ENCODE data around the gene DLG2. TPM values are rescaled to one million over a fixed set of nuclear protein-coding genes. Genes with fewer than 3 reads are reported as not detected.

DLG2 gene
- total RNA-seq, 2 experiments from 2014 or later, result 6.9 to 8.2 TPM

GRCh38 chr11:83511646-83512045 is 2115.5 kb downstream of the DLG2 start:
- DNase-seq (ENCODE audit: low spot score), result no peak
- Histone ChIP-seq H4K20me1 (ENCODE audit: insufficient read depth, low read length) (no peaks in the 10 kb centered on the region), H2AFZ (ENCODE audit: low read length) (no peak overlapping the region), H3K4me3 (ENCODE audit: low read depth, low read length, poor library complexity, severe bottlenecking) (no peak overlapping the region), H3K36me3 (ENCODE audit: insufficient read depth, low read length) (no peaks in the 10 kb centered on the region), H3K9me2 (ENCODE audit: insufficient read depth, low read length) (no peaks in the 10 kb centered on the region), H3K9me3 (ENCODE audit: low read length) (no peaks in the 10 kb centered on the region), H3K79me2 (ENCODE audit: insufficient read depth, low read depth, low read length) (no peaks in the 10 kb centered on the region), H3K4me2 (ENCODE audit: low read length) (no peak overlapping the region), H3K27ac (ENCODE audit: low read depth, low read length, poor library complexity, severe bottlenecking) (no peak overlapping the region), H3K4me1 (ENCODE audit: insufficient read depth, low read length, poor library complexity, severe bottlenecking) (no peaks in the 10 kb centered on the region)
- no peak for TF ChIP-seq CTCF (conservative IDR thresholded peaks at IDR 0.05; ENCODE audit: low read length)
- TF ChIP-seq EZH2phosphoT487 (IDR thresholded peaks at IDR 0.05; ENCODE audit: borderline replicate concordance, low read depth, low read length), result no peak
- ChIA-PET CTCF (ENCODE audit: unreplicated experiment) (no interaction called here), POLR2A (interaction anchor here (0.7 kb wide), 2 partner anchors 130 to 250 kb away, joined by 3 to 6 read pairs; no protein-coding TSS in a partner anchor)
- intact Hi-C loops (cut with micrococcal nuclease; ENCODE audit: unreplicated experiment), result no loop called here
- BruUV-seq (replicated peaks), result no TSS peak

GRCh38 chr11:83510530-83511460 is 2116.3 kb downstream of the DLG2 start:
- intact Hi-C loops (cut with micrococcal nuclease; ENCODE audit: unreplicated experiment), result no loop called here
- Histone ChIP-seq H2AFZ (ENCODE audit: low read length) (no peak overlapping the region), H3K9me3 (ENCODE audit: low read length) (no peaks in the 10 kb centered on the region), H3K79me2 (ENCODE audit: insufficient read depth, low read depth, low read length) (no peaks in the 10 kb centered on the region), H3K36me3 (ENCODE audit: insufficient read depth, low read length) (no peaks in the 10 kb centered on the region), H3K9me2 (ENCODE audit: insufficient read depth, low read length) (no peaks in the 10 kb centered on the region), H3K4me3 (ENCODE audit: low read depth, low read length, poor library complexity, severe bottlenecking) (no peak overlapping the region), H3K27ac (ENCODE audit: low read depth, low read length, poor library complexity, severe bottlenecking) (no peak overlapping the region), H3K4me1 (ENCODE audit: insufficient read depth, low read length, poor library complexity, severe bottlenecking) (no peaks in the 10 kb centered on the region), H4K20me1 (ENCODE audit: insufficient read depth, low read length) (no peaks in the 10 kb centered on the region), H3K4me2 (ENCODE audit: low read length) (no peak overlapping the region)
- no TSS peak for BruUV-seq (replicated peaks)
- ChIA-PET CTCF (ENCODE audit: unreplicated experiment) (no interaction called here), POLR2A (interaction anchor here (0.6 to 1.0 kb wide), 2 partner anchors 16 to 457 kb away, joined by 3 to 4 read pairs; no protein-coding TSS in a partner anchor)
- TF ChIP-seq EZH2phosphoT487 (IDR thresholded peaks at IDR 0.05; ENCODE audit: borderline replicate concordance, low read depth, low read length), result no peak
- TF ChIP-seq CTCF (conservative IDR thresholded peaks at IDR 0.05; ENCODE audit: low read length), result no peak
- no peak for DNase-seq (ENCODE audit: low spot score)

GRCh38 chr11:83508804-83509203 is 2118.3 kb downstream of the DLG2 start:
- H3K4me1 ChIP-seq (ENCODE audit: insufficient read depth, low read length, poor library complexity, severe bottlenecking), result no peaks in the 10 kb centered on the region
- no peak overlapping the region for H3K27ac ChIP-seq (ENCODE audit: low read depth, low read length, poor library complexity, severe bottlenecking)
- H3K36me3 ChIP-seq (ENCODE audit: insufficient read depth, low read length), result no peaks in the 10 kb centered on the region
- H3K79me2 ChIP-seq (ENCODE audit: insufficient read depth, low read depth, low read length), result no peaks in the 10 kb centered on the region
- POLR2A ChIA-PET, result interaction anchor here (0.6 to 1.3 kb wide), 5 partner anchors 11 to 1727 kb away, joined by 3 read pairs; no protein-coding TSS in a partner anchor
- H4K20me1 ChIP-seq (ENCODE audit: insufficient read depth, low read length), result no peaks in the 10 kb centered on the region
- TF ChIP-seq CTCF (conservative IDR thresholded peaks at IDR 0.05; ENCODE audit: low read length), result no peak
- TF ChIP-seq EZH2phosphoT487 (IDR thresholded peaks at IDR 0.05; ENCODE audit: borderline replicate concordance, low read depth, low read length), result no peak
- no peak overlapping the region for H2AFZ ChIP-seq (ENCODE audit: low read length)
- H3K9me3 ChIP-seq (ENCODE audit: low read length), result no peaks in the 10 kb centered on the region
- no peaks in the 10 kb centered on the region for H3K9me2 ChIP-seq (ENCODE audit: insufficient read depth, low read length)
- CTCF ChIA-PET (ENCODE audit: unreplicated experiment), result no interaction called here
- no peak for DNase-seq (ENCODE audit: low spot score)
- BruUV-seq (replicated peaks), result no TSS peak
- H3K4me2 ChIP-seq (ENCODE audit: low read length), result no peak overlapping the region
- H3K4me3 ChIP-seq (ENCODE audit: low read depth, low read length, poor library complexity, severe bottlenecking), result no peak overlapping the region
- intact Hi-C loops (cut with micrococcal nuclease; ENCODE audit: unreplicated experiment), result no loop called here
